GM19328 (cell line): ENCODE results near the gene DNAI1.

Experiments used
- ATAC-seq: cut with Tn5 transposase; IDR thresholded peaks from one replicate; pipeline ENCODE4 v1.9.1; 2021; ENCODE audit warnings: mild to moderate bottlenecking, moderate library complexity; ENCODE audit not compliant: unreplicated experiment

Gene DNAI1

GRCh38 chr9:34555936-34556525 is 97.4 kb downstream of the DNAI1 start:
- no peak for ATAC-seq

DNA sequence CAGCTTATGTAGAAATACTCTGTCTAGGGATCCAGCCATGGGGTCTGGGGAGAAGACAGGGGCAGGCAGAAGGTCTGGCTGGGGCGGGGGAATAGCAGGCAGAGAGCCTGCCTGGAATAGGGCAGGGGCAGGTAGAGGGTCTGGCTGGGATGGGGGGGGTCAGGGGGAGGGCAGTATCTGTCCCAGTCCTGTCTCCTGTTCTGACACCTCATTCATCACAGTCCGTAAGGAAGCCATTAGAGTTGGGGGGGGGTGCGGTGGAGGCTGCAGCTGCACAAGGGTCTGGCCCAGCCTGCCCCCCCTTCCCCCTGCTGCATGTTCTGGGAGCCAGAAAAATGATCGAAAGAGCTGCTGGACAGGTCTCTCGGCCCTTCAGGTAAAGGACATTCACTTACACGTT is 98.3 kb downstream of the DNAI1 start:
- ATAC-seq = no peak

GRCh38 chr9:34557426-34558321 is 99.1 kb downstream of the DNAI1 start:
- ATAC-seq = no peak

DNA sequence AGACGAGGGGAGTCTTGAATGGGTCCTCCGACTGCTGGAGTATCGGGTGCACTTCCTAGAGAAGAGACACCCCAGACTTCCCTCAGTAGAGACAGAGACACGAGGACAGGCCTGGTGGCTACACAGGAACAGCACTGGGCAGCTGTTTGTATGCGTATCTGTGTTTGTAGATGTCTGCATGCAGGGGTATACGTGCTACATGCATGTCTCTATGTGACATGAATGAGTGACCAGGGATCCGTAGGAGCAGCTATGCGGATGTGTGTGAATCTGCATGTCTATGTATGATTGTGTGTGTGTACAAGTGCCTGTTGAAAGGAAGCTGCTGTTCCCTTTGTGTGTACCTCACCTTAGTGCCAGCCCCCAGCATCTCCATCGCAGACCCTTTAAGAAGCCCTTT is 99.8 kb downstream of the DNAI1 start:
- no peak for ATAC-seq

GRCh38 chr9:34558919-34559623 is 100.5 kb downstream of the DNAI1 start:
- no peak for ATAC-seq

DNA sequence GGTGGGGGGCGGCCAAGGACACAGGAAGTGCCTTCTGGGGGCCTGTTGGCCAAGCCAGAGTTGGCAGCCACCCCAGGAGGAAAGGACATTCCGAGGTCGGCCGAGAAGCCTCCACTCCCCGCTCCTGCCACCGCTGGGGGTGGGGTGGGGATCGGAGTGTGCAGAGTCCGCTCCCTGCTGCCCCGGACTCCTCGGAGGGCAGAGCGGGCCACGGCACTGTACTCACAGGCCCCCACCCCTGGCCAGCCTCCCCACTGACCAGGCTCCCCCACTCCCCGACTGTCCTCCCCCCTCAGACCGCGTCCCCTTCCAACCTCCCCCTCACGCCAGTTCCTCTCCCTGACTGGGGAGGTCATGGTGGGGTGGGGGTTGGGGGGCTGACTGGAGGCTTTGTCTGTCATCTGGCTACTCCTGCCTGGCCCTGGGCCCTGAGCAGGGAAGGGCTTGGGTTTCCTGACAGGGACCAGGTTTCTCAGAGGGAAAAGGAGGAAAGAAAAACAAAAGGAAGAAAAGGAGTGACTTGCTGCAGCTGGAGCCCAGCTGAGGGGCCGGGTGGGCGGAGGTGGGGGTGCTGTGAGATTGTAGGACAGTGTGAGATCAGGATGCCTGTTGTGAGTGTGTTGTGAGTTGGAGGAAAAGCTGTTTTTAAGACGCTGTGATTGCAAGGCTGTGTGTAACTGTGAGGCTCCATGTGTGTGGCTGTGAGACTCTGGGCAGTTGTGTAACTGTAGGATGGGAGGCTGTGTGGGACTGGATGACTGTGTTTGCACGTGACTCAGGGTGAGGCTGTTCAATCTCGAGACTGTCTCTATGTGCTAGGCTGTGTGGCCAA is 101.2 kb downstream of the DNAI1 start:
- no peak for ATAC-seq

- ATAC-seq = no peak
These were observed 102.1 kb downstream of the DNAI1 start for GRCh38 chr9:34560599-34561214.

DNA sequence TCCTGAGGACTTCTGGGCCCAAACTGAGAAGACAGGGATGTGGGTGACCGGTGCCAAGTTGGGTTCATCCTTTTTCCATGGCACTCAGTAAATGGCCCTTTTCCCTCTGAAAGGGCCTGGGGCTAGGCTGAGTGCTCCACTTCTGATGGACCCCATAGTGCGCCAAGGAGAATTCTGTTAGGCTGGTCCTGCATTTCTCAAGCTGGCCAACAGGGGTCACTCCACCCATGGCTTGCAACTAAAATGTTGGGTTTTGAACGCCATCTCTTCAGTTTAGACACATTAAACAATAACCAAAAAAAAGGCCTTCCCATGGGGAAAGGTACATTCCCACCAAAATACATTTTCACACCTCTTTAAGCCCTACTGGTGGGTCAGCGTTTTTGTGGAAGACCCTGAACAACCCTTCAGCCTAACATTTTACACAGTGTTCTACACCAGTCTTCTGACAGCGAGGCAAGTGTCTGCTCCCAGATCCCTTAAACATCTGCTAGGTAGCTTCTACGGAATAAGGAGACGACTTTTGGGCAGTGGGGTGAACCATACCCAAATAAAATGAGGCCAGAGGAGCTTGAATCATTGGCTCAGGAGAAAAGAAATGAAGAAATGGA is 103.6 kb downstream of the DNAI1 start:
- ATAC-seq = no peak

DNA sequence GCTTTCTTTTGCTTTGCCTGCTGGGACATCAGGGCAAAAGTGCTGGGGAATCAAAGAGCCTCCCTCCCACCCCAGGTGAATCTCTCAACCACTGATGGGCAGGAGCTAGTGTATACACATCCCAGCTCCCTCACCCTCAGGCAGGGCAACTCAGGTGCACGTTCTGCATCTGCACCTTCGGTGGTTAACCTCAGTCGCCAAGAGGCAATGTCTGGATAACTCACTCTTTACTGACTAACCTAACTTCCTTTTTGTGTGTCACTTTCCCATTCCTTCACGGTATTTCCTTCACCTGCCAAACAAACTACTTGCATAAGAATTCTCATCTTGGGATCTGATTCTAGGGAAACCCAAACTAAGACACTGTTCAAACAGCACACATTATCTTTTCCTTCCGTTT is 104.7 kb downstream of the DNAI1 start:
- ATAC-seq = no peak

DNA sequence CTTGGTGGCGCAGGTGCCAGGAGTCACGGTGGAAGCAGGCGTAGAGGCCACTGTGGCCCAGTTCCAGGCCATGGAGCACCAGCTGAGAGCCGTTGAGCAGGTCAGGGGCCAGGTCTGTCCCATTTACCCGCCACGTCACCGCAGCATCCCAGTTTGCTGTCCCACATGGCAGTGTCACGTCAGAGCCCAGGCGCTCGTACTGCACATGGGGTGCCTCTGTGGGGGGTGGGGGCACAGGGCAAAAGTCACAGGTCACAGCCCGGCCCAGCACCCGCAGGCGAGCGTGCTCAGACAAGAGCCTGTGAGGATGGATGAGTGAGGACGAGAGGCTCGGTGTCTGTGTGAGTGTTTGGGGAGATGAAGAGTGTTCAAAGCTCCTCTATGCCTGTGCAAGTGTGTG is 106.0 kb downstream of the DNAI1 start:
- ATAC-seq = no peak

DNA sequence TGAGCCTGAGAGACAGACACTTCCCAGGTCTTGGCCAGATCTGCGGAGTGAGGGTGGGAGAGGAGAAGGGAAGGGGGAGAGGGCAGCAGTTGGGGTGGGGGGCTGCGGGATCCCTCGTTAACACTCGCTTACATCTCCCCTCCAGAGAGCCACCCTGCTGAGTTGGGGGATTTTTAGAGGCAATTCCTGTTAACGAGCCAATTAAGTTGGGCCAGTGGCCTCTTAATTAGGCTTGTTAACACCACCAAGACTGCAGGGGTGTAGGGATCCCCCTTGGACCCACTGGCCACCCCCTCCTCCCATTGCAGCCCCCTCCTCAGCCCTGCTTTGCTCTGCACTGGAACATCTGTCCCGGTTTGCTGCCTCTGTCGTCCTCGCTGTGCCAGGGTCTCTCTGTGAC is 107.3 kb downstream of the DNAI1 start:
- no peak for ATAC-seq

- no peak for ATAC-seq
These were observed 107.7 kb downstream of the DNAI1 start for GRCh38 chr9:34566322-34566721.

- ATAC-seq = no peak
These were observed 108.4 kb downstream of the DNAI1 start for GRCh38 chr9:34566972-34567371.

- ATAC-seq = no peak
These were observed 109.5 kb downstream of the DNAI1 start for GRCh38 chr9:34568133-34568532.

DNA sequence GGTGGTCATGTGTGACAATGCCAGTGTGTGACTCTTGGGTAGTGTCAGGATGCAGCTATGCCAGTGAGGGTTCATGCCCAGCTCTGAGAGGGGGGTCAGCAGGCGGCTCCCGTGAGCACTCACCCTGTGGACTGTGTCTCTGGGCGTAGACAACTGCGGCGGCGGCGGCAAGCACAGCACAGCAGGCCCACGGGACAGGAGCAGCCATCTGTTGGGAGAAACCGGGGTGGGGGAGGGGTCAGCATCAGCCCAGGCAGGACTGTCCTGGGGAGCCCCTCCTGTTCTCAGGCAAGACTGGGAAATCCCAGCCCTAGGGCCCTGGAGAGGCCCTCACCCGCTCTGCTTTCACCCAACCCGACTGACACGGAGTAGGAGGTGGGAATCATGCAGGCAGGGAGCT is 110.2 kb downstream of the DNAI1 start:
- no peak for ATAC-seq

DNA sequence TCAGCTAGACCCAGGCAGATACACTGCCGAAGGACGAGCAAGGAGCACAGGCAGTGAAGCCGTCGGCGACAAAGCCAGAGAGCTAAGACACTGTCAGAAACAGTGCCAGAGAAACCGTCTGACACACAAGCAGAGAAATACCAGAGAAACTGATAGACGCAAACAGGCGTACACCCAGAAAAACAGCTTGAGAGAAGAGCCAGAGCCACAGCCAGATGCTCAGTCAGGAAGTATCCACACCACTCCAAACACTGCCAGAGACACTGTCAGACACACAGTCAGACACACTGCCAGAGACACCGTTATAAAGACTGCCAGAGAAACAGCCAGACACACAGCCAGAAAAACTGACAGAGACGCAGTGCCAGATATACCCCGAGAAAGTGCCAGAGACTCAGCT is 111.8 kb downstream of the DNAI1 start:
- ATAC-seq = no peak
